Measurements from ENCODE around the gene NATD1.

The NATD1 gene

GRCh38 chr17:21251337-21252010 lies 1.7 kb downstream of the NATD1 start:
- in situ Hi-C loops (cut with MboI; ENCODE audit: low sequenced_read_pairs, unreplicated experiment): no loop called here
- DNase-seq (ENCODE audit: low spot score): no peak
- TF ChIP-seq, protein P1, sequence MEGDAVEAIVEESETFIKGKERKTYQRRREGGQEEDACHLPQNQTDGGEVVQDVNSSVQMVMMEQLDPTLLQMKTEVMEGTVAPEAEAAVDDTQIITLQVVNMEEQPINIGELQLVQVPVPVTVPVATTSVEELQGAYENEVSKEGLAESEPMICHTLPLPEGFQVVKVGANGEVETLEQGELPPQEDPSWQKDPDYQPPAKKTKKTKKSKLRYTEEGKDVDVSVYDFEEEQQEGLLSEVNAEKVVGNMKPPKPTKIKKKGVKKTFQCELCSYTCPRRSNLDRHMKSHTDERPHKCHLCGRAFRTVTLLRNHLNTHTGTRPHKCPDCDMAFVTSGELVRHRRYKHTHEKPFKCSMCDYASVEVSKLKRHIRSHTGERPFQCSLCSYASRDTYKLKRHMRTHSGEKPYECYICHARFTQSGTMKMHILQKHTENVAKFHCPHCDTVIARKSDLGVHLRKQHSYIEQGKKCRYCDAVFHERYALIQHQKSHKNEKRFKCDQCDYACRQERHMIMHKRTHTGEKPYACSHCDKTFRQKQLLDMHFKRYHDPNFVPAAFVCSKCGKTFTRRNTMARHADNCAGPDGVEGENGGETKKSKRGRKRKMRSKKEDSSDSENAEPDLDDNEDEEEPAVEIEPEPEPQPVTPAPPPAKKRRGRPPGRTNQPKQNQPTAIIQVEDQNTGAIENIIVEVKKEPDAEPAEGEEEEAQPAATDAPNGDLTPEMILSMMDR (IDR thresholded peaks at IDR 0.05; ENCODE audit: borderline replicate concordance, control extremely low read depth, extremely low read depth, insufficient read depth, missing control alignments): no peak

- no peak for DNase-seq (ENCODE audit: low spot score)
- in situ Hi-C loops (cut with MboI; ENCODE audit: low sequenced_read_pairs, unreplicated experiment): no loop called here
These were observed 2.4 kb downstream of the NATD1 start for GRCh38 chr17:21250854-21251253.

DNA sequence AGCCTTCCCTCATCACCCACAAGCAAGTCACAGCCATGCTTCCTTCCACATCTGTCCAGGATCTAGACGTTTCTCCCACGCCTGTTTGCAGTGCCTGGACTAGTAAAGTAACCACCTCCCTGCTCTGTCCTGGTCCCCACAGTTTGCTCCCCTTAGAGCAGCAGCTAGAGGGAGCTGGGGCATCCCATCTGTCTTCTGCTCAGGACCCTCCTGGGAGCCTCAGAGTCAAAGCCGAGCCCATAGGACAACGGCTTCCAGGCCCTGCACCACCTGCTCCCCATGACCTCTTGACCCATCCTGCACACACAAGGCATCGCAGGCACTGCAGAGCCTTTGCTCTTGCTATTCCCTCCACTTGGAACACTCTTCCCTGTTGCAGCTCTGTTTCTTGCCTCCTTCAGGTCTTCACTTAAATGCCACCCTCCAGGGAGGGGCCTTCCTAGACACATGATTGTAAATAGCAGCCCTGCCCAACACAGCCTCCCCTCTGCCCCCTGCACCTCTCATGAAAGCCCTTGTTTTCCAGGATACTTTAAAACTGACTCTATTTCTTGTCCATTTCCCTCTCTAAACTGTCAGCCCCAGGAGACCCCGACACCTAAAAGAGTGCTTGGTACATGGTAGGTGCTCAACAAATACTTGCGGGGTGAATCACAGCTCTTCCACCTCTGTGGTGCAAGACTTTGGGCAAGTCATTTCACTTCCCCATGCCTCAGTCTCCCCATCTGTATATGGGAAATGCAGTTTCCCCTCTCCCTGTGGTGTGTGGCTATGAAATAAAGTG lies 3.1 kb downstream of the NATD1 start:
- DNase-seq (ENCODE audit: low spot score): no peak
- TF ChIP-seq, protein P1 (IDR thresholded peaks at IDR 0.05; ENCODE audit: borderline replicate concordance, control extremely low read depth, extremely low read depth, insufficient read depth, missing control alignments): no peak
- in situ Hi-C loops (cut with MboI; ENCODE audit: low sequenced_read_pairs, unreplicated experiment): loop anchor here (10.0 kb wide), 1 partner anchor 65 kb away; no protein-coding TSS in a partner anchor

More at GRCh38 chr17:21250854-21251253, 2.4 kb downstream of the NATD1 start:
- TF ChIP-seq, protein P1 (IDR thresholded peaks at IDR 0.05; ENCODE audit: borderline replicate concordance, control extremely low read depth, extremely low read depth, insufficient read depth, missing control alignments): no peak

- in situ Hi-C loops (cut with MboI; ENCODE audit: low sequenced_read_pairs, unreplicated experiment): loop anchor here (10.0 kb wide), 1 partner anchor 64 kb away; no protein-coding TSS in a partner anchor
- no peak for DNase-seq (ENCODE audit: low spot score)
- TF ChIP-seq, protein P1 (IDR thresholded peaks at IDR 0.05; ENCODE audit: borderline replicate concordance, control extremely low read depth, extremely low read depth, insufficient read depth, missing control alignments): no peak
These were observed 4.0 kb downstream of the NATD1 start for GRCh38 chr17:21249086-21249795.

GRCh38 chr17:21248500-21248899 lies 4.7 kb downstream of the NATD1 start:
- no peak for DNase-seq (ENCODE audit: low spot score)
- in situ Hi-C loops (cut with MboI; ENCODE audit: low sequenced_read_pairs, unreplicated experiment): loop anchor here (10.0 kb wide), 1 partner anchor 64 kb away; no protein-coding TSS in a partner anchor
- TF ChIP-seq, protein P1 (IDR thresholded peaks at IDR 0.05; ENCODE audit: borderline replicate concordance, control extremely low read depth, extremely low read depth, insufficient read depth, missing control alignments): no peak

All from GM13976 (cell line).